Gastroesophageal sphincter (tissue), 4 donors: ENCODE data around the gene TBC1D9. TPM values are rescaled to one million over a fixed set of nuclear protein-coding genes. Genes with fewer than 3 reads are reported as not detected.

ENCODE experiments used
- ATAC-seq: fragments of 150-250 bp; one replicate; pipeline ENCODE4 v1.9.1; 2016; ENCODE audit warnings: mild to moderate bottlenecking, moderate library complexity
- H3K27ac ChIP-seq, 4 donors: fragments of 200-600 bp; sonication (generic) in 3 of 4; 1 replicate in 3 of 4; 2 replicates in 1 of 4; pipeline ENCODE4 v1.5.1; 2016 to 2019
- H3K27me3 ChIP-seq: fragments of 200-600 bp; sonication (generic); one replicate; pipeline ENCODE4 v1.5.1; 2019
- H3K36me3 ChIP-seq, 2 donors: fragments of 200-600 bp; sonication (generic); one replicate each; pipeline ENCODE4 v1.5.1; 2019; ENCODE audit warnings: control low read depth in 1 of 2
- H3K4me1 ChIP-seq, 3 donors: fragments of 200-600 bp; sonication (generic); 1 replicate in 2 of 3; 2 replicates in 1 of 3; pipeline ENCODE4 v1.5.1; 2016 to 2019; ENCODE audit warnings: control low read depth in 2 of 3
- H3K4me3 ChIP-seq, 2 donors: fragments of 200-600 bp; sonication (generic); one replicate each; pipeline ENCODE4 v1.5.1; 2019; ENCODE audit warnings: mild to moderate bottlenecking in 1 of 2, moderate library complexity in 1 of 2
- H3K9me3 ChIP-seq, 3 donors: fragments of 200-600 bp; sonication (generic); one replicate each; pipeline ENCODE4 v1.5.1; 2017 to 2019; ENCODE audit warnings: control low read depth in 2 of 3
- CTCF ChIP-seq, 4 experiments: fragments of 200-600 bp in 2 of 4; fragments of 450-650 bp in 2 of 4; sonication (generic) in 1 of 4; IDR thresholded peaks; one replicate each; pipeline ENCODE4 v1.5.1; 2017 to 2019; ENCODE audit warnings: antibody characterized with exemption in 4 of 4, mild to moderate bottlenecking in 2 of 4, moderate library complexity in 2 of 4
- EP300 ChIP-seq: sonication (generic); formaldehyde crosslinking; IDR thresholded peaks from one replicate; pipeline ENCODE4 v1.6.1; 2017; ENCODE audit warnings: antibody characterized with exemption, mild to moderate bottlenecking
- POLR2A ChIP-seq, 2 donors: fragments of 450-650 bp; IDR thresholded peaks; one replicate each; pipeline ENCODE4 v1.6.1; 2017; ENCODE audit warnings: antibody characterized with exemption in 2 of 2, mild to moderate bottlenecking in 2 of 2, moderate library complexity in 1 of 2
- POLR2AphosphoS5 ChIP-seq: sonication (generic); formaldehyde crosslinking; IDR thresholded peaks from one replicate; pipeline ENCODE4 v1.6.1; 2017; ENCODE audit warnings: antibody characterized with exemption
- WGBS, 2 donors: methylation state at CpG; one replicate each; pipeline ENCODE4 v1.1.5; 2018; ENCODE audit warnings: low coverage in 1 of 2; 5-methylcytosine and 5-hydroxymethylcytosine counted together
- total RNA-seq, 4 donors: library from RNA; depleted of rRNA; stranded (reverse); fragments of >200 nt; gene quantifications; one replicate each; pipeline ENCODE4 v1.1.0, GENCODE V29; 2016

TBC1D9 gene
- total RNA-seq, 4 donors from 2014 or later, result 10.9 to 23.8 (median 16.6) TPM

GRCh38 chr4:140645614-140646412, 110.4 kb downstream of the TBC1D9 start:
- no peak overlapping the region for H3K4me3 ChIP-seq
- TF ChIP-seq EP300 (no peak), POLR2AphosphoS5 (no peak), POLR2A (IDR thresholded peaks at IDR 0.05) (no peak), CTCF (IDR thresholded peaks at IDR 0.05) (no peak)
- peaks cover 0 to 52% of the 10 kb centered on the region in 2 donors for H3K36me3 ChIP-seq
- ATAC-seq, result no peak
- no peaks in the 10 kb centered on the region for H3K9me3 ChIP-seq
- WGBS, 2 donors, result 64 to 69% methylated on average over 7 to 9 of the region's 9 CpGs
- no peaks in the 10 kb centered on the region for H3K4me1 ChIP-seq
- no peaks in the 10 kb centered on the region for H3K27me3 ChIP-seq
- no peak overlapping the region for H3K27ac ChIP-seq

- Histone ChIP-seq H3K36me3 (peaks cover 0 to 51% of the 10 kb centered on the region in 2 donors), H3K9me3 (no peaks in the 10 kb centered on the region), H3K4me1 (no peaks in the 10 kb centered on the region), H3K4me3 (no peak overlapping the region), H3K27ac (no peak overlapping the region), H3K27me3 (no peaks in the 10 kb centered on the region)
- ATAC-seq, result no peak
- 93 to 95% methylated on average over 2 to 11 of the region's 11 CpGs for WGBS, 2 donors
- TF ChIP-seq POLR2A (IDR thresholded peaks at IDR 0.05) (no peak), POLR2AphosphoS5 (no peak), EP300 (no peak), CTCF (IDR thresholded peaks at IDR 0.05) (no peak)
Observed at GRCh38 chr4:140645196-140645595, 111.0 kb downstream of the TBC1D9 start.

- no peak for ATAC-seq
- H3K36me3 ChIP-seq, result peaks cover 0 to 51% of the 10 kb centered on the region in 2 donors
Observed at GRCh38 chr4:140644470-140645185, 111.6 kb downstream of the TBC1D9 start.

GRCh38 chr4:140643571-140644055, 112.6 kb downstream of the TBC1D9 start:
- H3K27ac ChIP-seq, result no peak overlapping the region
- WGBS, 2 donors, result no CpG with 5 or more reads among the region's 33 CpGs
- no peak for TF ChIP-seq POLR2AphosphoS5
- no peak for TF ChIP-seq CTCF (IDR thresholded peaks at IDR 0.05)
- TF ChIP-seq EP300, result no peak
- no peak for TF ChIP-seq POLR2A (IDR thresholded peaks at IDR 0.05)

More at GRCh38 chr4:140644470-140645185, 111.6 kb downstream of the TBC1D9 start:
- TF ChIP-seq EP300, result no peak
- no peak for TF ChIP-seq POLR2A (IDR thresholded peaks at IDR 0.05)
- TF ChIP-seq POLR2AphosphoS5, result no peak
- TF ChIP-seq CTCF (IDR thresholded peaks at IDR 0.05), result no peak
- Histone ChIP-seq H3K27ac (no peak overlapping the region), H3K9me3 (no peaks in the 10 kb centered on the region), H3K4me1 (no peaks in the 10 kb centered on the region), H3K4me3 (no peak overlapping the region), H3K27me3 (no peaks in the 10 kb centered on the region)
- WGBS, 2 donors, result no CpG with 5 or more reads among the region's 25 CpGs

More at GRCh38 chr4:140643571-140644055, 112.6 kb downstream of the TBC1D9 start:
- Histone ChIP-seq H3K27me3 (no peaks in the 10 kb centered on the region), H3K4me1 (no peaks in the 10 kb centered on the region), H3K36me3 (peaks cover 0 to 54% of the 10 kb centered on the region in 2 donors), H3K9me3 (no peaks in the 10 kb centered on the region), H3K4me3 (no peak overlapping the region)
- ATAC-seq, result no peak
